ENCODE data around the gene PITRM1. TPM values are rescaled to one million over a fixed set of nuclear protein-coding genes. Genes with fewer than 3 reads are reported as not detected.

The PITRM1 gene
- total RNA-seq, 1 donor from 2014 or later, result 85.7 TPM

GRCh38 chr10:3097160-3097559, 75.4 kb downstream of the PITRM1 start:
- DNase-seq (ENCODE audit: low spot score), result no peak
- intact Hi-C loops (cut with DNase I), result no loop called here
- ATAC-seq, result no peak

DNA sequence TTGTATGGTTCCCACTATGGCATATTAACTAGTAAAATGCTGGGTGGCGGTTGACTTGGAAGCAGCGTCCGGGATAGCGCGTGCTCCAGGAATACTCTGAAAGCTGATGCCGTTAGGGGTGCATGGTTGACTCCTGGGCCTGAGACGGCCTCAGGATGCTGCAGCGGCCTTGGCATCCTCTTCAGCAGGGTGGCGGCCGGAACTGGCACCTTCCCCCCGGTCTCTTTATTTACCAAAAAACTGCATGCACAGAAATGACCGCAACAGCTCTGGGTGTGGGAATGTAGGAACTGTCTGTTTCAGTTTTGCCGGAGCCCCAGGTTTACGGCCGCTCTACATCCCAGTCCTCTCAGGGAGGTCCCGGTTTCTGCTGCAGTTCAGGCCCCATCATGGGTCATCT, 76.4 kb downstream of the PITRM1 start:
- no peak for DNase-seq (ENCODE audit: low spot score)
- peak; percentile 9 for ATAC-seq

GRCh38 chr10:3095373-3096139, 77.0 kb downstream of the PITRM1 start:
- intact Hi-C loops (cut with DNase I), result no loop called here
- ATAC-seq (peak; percentile 89), DNase-seq (ENCODE audit: low spot score) (no peak)

More for the DNA sequence above, 76.4 kb downstream of the PITRM1 start:
- intact Hi-C loops (cut with DNase I), result no loop called here

GRCh38 chr10:3094609-3095036, 78.0 kb downstream of the PITRM1 start:
- DNase-seq (ENCODE audit: low spot score) (no peak), ATAC-seq (no peak)
- intact Hi-C loops (cut with DNase I), result no loop called here

GRCh38 chr10:3093996-3094395, 78.6 kb downstream of the PITRM1 start:
- ATAC-seq (no peak), DNase-seq (ENCODE audit: low spot score) (no peak)
- intact Hi-C loops (cut with DNase I), result no loop called here

- DNase-seq (ENCODE audit: low spot score), result no peak
- intact Hi-C loops (cut with DNase I), result no loop called here
- ATAC-seq, result no peak
These were observed 80.7 kb downstream of the PITRM1 start for GRCh38 chr10:3091921-3092320.

DNA sequence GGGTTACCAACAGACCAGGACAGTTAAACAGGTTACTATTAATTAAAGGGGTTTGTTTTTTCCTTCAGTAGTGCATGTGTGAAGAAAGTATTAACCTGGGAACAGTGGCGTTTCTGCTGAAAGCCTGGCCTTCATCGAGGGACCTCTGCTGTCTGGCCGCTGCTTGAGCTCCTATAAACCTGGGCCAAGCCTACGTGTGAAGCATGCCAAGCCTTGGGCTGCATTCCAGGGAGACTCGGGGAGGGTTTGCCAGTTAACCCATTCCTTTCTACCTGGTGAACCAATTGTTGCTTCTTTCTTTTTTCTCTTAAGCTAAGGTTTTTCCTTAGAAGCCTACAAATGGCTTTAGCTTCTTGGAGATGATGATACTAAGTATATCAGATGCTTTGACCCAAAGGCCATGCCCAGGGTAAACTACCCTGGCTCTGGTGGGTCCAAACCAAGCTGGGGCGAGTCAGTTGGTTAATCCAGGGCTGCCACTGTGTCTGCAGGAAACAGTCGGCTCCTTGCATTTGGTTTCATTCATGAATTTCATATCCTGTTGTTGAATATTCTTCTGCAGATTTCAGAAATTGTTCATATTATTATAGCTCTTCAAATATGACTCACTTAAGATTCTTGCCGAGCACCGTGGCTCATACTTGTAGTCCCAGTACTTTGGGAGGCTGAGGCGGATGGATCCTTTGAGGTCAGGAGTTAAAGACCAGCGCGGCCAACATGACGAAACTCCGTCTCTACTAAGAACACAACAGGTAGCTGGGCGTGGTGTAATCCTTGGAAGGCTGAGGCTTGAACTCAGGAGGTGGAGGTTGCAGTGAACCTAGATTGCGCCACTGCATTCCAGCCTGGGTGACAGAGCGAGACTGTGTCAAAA, 81.4 kb downstream of the PITRM1 start:
- intact Hi-C loops (cut with DNase I), result no loop called here
- ATAC-seq (no peak), DNase-seq (ENCODE audit: low spot score) (peak; percentile 55)

- intact Hi-C loops (cut with DNase I), result no loop called here
- DNase-seq (ENCODE audit: low spot score) (peak; percentile 41), ATAC-seq (no peak)
These were observed 82.2 kb downstream of the PITRM1 start for GRCh38 chr10:3090388-3090787.

Other genes starting within 250 kb of the PITRM1 start
- 41.3 TPM for gene PFKP, start 105.2 kb downstream of the PITRM1 start, total RNA-seq